IMR-90 (cell line): Measurements from ENCODE around the gene SLC66A2. TPM values are rescaled to one million over a fixed set of nuclear protein-coding genes. Genes with fewer than 3 reads are reported as not detected.
"Not testable (repeated sequence)": the region's sequence is repeated elsewhere in the genome, so short reads cannot be mapped to it uniquely, and the experiment has no call there.

ENCODE experiments used
- ATAC-seq: fragments of 200-7000 bp; cut with Tn5 transposase; 2 replicates; pipeline ENCODE4 v1.9.1; 2020; ENCODE audit warnings: low read depth, mild to moderate bottlenecking, moderate library complexity
- BruUV-seq: library from RNA; stranded (reverse); fragments of 400-500 nt; replicated peaks from 2 replicates; lab custom pipeline; 2021; lab: Mats Ljungman, UMichigan
- CTCF ChIA-PET: fragments of 300-600 bp; formaldehyde crosslinking; extraction: SDS; loops from one replicate; lab custom pipeline; 2021; ENCODE audit warnings: antibody characterized with exemption; lab: Yijun Ruan, JAX
- POLR2A ChIA-PET: fragments of 300-600 bp; sonication (Branson Sonifier 250); formaldehyde crosslinking; loops from one replicate; lab custom pipeline; 2022; ENCODE audit warnings: antibody characterized with exemption; ENCODE audit not compliant: unreplicated experiment; lab: Charles Lee
- DNase-seq: peaks from one replicate; pipeline ENCODE4 v3.0.0; 2013
- H2AFZ ChIP-seq: replicated peaks from 2 replicates; pipeline ENCODE3; 2013; ENCODE audit warnings: low read length, mild to moderate bottlenecking; ENCODE audit not compliant: poor library complexity
- H2AK5ac ChIP-seq: 2 replicates; pipeline ENCODE4 v1.6.1; 2013; ENCODE audit warnings: low read depth, low read length, inconsistent platforms
- H2AK9ac ChIP-seq: replicated peaks from 2 replicates; pipeline ENCODE3; 2013; ENCODE audit warnings: mild to moderate bottlenecking, low read depth, low read length, moderate library complexity; ENCODE audit not compliant: poor library complexity
- H2BK120ac ChIP-seq: 2 replicates; pipeline ENCODE4 v1.6.1; 2013; ENCODE audit warnings: low read depth, low read length, inconsistent platforms
- H2BK15ac ChIP-seq: 3 replicates; pipeline ENCODE4 v1.6.1; 2013; ENCODE audit warnings: low read depth, low read length, inconsistent platforms
- H2BK20ac ChIP-seq: 2 replicates; pipeline ENCODE4 v1.6.1; 2013; ENCODE audit warnings: low read depth, mild to moderate bottlenecking, inconsistent platforms, low read length, moderate library complexity
- H2BK5ac ChIP-seq: 2 replicates; pipeline ENCODE4 v1.6.1; 2013; ENCODE audit warnings: mild to moderate bottlenecking, low read depth, low read length, inconsistent platforms; ENCODE audit not compliant: poor library complexity, severe bottlenecking
- H3K14ac ChIP-seq: replicated peaks from 2 replicates; pipeline ENCODE4 v1.6.1; 2013; ENCODE audit warnings: low read depth, low read length, inconsistent platforms
- H3K18ac ChIP-seq: 2 replicates; pipeline ENCODE4 v1.6.1; 2013; ENCODE audit warnings: low read depth, low read length, control low read depth
- H3K23ac ChIP-seq: 2 replicates; pipeline ENCODE4 v1.6.1; 2013; ENCODE audit warnings: low read depth, low read length, inconsistent platforms
- H3K27ac ChIP-seq: 2 replicates; pipeline ENCODE4 v1.5.1; 2013; ENCODE audit warnings: mild to moderate bottlenecking, control low read depth, low read length; ENCODE audit not compliant: insufficient read depth
- H3K27me3 ChIP-seq: 2 replicates; pipeline ENCODE4 v1.6.1; 2013; ENCODE audit warnings: low read length; ENCODE audit not compliant: control insufficient read depth, insufficient read depth
- H3K36me3 ChIP-seq: 2 replicates; pipeline ENCODE4 v1.6.1; 2013; ENCODE audit warnings: low read length, mixed read lengths; ENCODE audit not compliant: control insufficient read depth, insufficient read depth
- H3K4ac ChIP-seq: 2 replicates; pipeline ENCODE4 v1.6.1; 2013; ENCODE audit warnings: low read depth, low read length, inconsistent platforms
- H3K4me1 ChIP-seq: 2 replicates; pipeline ENCODE4 v1.6.1; 2013; ENCODE audit warnings: low read length, mixed read lengths; ENCODE audit not compliant: control insufficient read depth, insufficient read depth
- H3K4me2 ChIP-seq: 2 replicates; pipeline ENCODE4 v1.6.1; 2013; ENCODE audit warnings: low read depth, mild to moderate bottlenecking, control low read depth, low read length, moderate library complexity
- H3K4me3 ChIP-seq: 2 replicates; pipeline ENCODE4 v1.5.1; 2013; ENCODE audit warnings: low read depth, mild to moderate bottlenecking, control low read depth, low read length, moderate library complexity; ENCODE audit not compliant: insufficient read depth
- H3K56ac ChIP-seq: 2 replicates; pipeline ENCODE4 v1.6.1; 2013; ENCODE audit warnings: low read length, inconsistent platforms; ENCODE audit not compliant: insufficient read depth; ENCODE audit errors: extremely low read depth
- H3K79me1 ChIP-seq, 2 experiments: 2 replicates each; pipeline ENCODE4 v1.6.1; 2013; ENCODE audit warnings: low read length in 2 of 2, inconsistent platforms in 1 of 2, low read depth in 1 of 2
- H3K9ac ChIP-seq: 2 replicates; pipeline ENCODE4 v1.6.1; 2013; ENCODE audit warnings: low read depth, low read length, control low read depth
- H3K9me1 ChIP-seq: 2 replicates; pipeline ENCODE4 v1.6.1; 2013; ENCODE audit warnings: low read length, inconsistent platforms; ENCODE audit not compliant: insufficient read depth
- H3K9me3 ChIP-seq: 2 replicates; pipeline ENCODE4 v1.6.1; 2013; ENCODE audit warnings: low read length; ENCODE audit not compliant: control insufficient read depth, insufficient read depth
- H4K20me1 ChIP-seq: 2 replicates; pipeline ENCODE4 v1.6.1; 2013; ENCODE audit warnings: low read length, inconsistent platforms; ENCODE audit not compliant: insufficient read depth
- H4K5ac ChIP-seq: 2 replicates; pipeline ENCODE4 v1.6.1; 2013; ENCODE audit warnings: mild to moderate bottlenecking, low read depth, low read length, control low read depth
- H4K8ac ChIP-seq, 2 experiments: 2 replicates each; pipeline ENCODE4 v1.6.1; 2013; ENCODE audit warnings: low read depth in 2 of 2, low read length in 2 of 2, control low read depth in 1 of 2, inconsistent platforms in 1 of 2
- H4K91ac ChIP-seq: 2 replicates; pipeline ENCODE4 v1.6.1; 2013; ENCODE audit warnings: low read depth, low read length, inconsistent platforms; ENCODE audit not compliant: insufficient read depth
- BHLHE40 ChIP-seq: fragments of 150-350 bp; IDR thresholded peaks from 2 replicates; pipeline ENCODE4 v1.6.1; 2016; ENCODE audit warnings: mild to moderate bottlenecking, low read depth, low read length
- CEBPB ChIP-seq: IDR thresholded peaks from 2 replicates; pipeline ENCODE4 v1.6.1; 2012; ENCODE audit warnings: low read depth, low read length, improper control_type of control experiment
- CHD1 ChIP-seq: IDR thresholded peaks from 2 replicates; pipeline ENCODE4 v1.6.1; 2012; ENCODE audit warnings: low read depth, low read length, improper control_type of control experiment
- MAFK ChIP-seq: IDR thresholded peaks from 2 replicates; pipeline ENCODE4 v1.6.1; 2012; ENCODE audit warnings: low read depth, low read length, improper control_type of control experiment
- MAZ ChIP-seq: IDR thresholded peaks from 2 replicates; pipeline ENCODE4 v1.6.1; 2012; ENCODE audit warnings: low read depth, mild to moderate bottlenecking, low read length, improper control_type of control experiment, moderate library complexity, borderline replicate concordance
- NFE2L2 ChIP-seq: fragments of 150-350 bp; IDR thresholded peaks from 2 replicates; pipeline ENCODE4 v1.6.1; 2016; ENCODE audit warnings: low read depth, mild to moderate bottlenecking, low read length
- POLR2A ChIP-seq: IDR thresholded peaks from 2 replicates; pipeline ENCODE4 v1.6.1; 2012; ENCODE audit warnings: mild to moderate bottlenecking, low read depth, low read length
- SMC3 ChIP-seq: fragments of 150-350 bp; IDR thresholded peaks from 2 replicates; pipeline ENCODE4 v1.6.1; 2016; ENCODE audit warnings: low read depth, mild to moderate bottlenecking, antibody characterized with exemption, low read length, moderate library complexity
- WGBS, 2 experiments: methylation state at CpG; one replicate each; pipeline versions ENCODE4 v1.1.5 to v1.1.7; 2013; ENCODE audit warnings: missing lambda C conversion rate in 2 of 2; ENCODE audit not compliant: insufficient read length in 1 of 2; ENCODE audit errors: extremely low coverage in 2 of 2; 5-methylcytosine and 5-hydroxymethylcytosine counted together
- dilution Hi-C: fragments of 300-500 bp; cut with HindIII; formaldehyde crosslinking; loops from one replicate; pipeline ENCODE4 v1.14.3; 2018; ENCODE audit warnings: low sequenced_read_pairs; ENCODE audit not compliant: unreplicated experiment
- in situ Hi-C: fragments of 300-500 bp; cut with MboI; formaldehyde crosslinking; loops from 3 replicates; pipeline ENCODE4 v1.14.3; 2019; ENCODE audit warnings: low sequenced_read_pairs, inconsistent platforms, mixed read lengths
- intact Hi-C: fragments of 100-400 bp; cut with micrococcal nuclease; formaldehyde crosslinking; loops from 2 replicates; pipeline ENCODE4 v1.10.0; 2022
- polyA plus RNA-seq, 3 experiments: library from polyadenylated mRNA; depleted of rRNA; stranded (reverse); fragments of >200 nt; gene quantifications; 2 replicates each; pipeline ENCODE4 v1.2.3, GENCODE V29; 2012; ENCODE audit warnings: low replicate concordance in 1 of 3
- total RNA-seq: library from RNA; depleted of rRNA; stranded (reverse); fragments of >200 nt; gene quantifications from 2 replicates; pipeline ENCODE4 v1.2.3, GENCODE V29; 2012

The SLC66A2 gene
- total and polyA plus RNA-seq, 2 of the 4 experiments (the other 2 are of a cell fraction), result 17.6 to 23.5 TPM

- H3K14ac ChIP-seq, result no peak overlapping the region
- DNase-seq (peak; percentile 29), ATAC-seq (no peak)
- H3K9me1 ChIP-seq, result no peaks in the 10 kb centered on the region
- no peak overlapping the region for H3K27ac ChIP-seq
- dilution Hi-C loops (no loop called here), intact Hi-C loops (no loop called here), in situ Hi-C loops (no loop called here)
- no peak overlapping the region for H3K4ac ChIP-seq
- no peak overlapping the region for H2AFZ ChIP-seq
- no peak overlapping the region for H3K4me2 ChIP-seq
- no peak overlapping the region for H3K56ac ChIP-seq
- peaks cover 13% of the 10 kb centered on the region for H3K9me3 ChIP-seq
- H3K4me3 ChIP-seq, result no peak overlapping the region
- no peaks in the 10 kb centered on the region for H3K36me3 ChIP-seq
- TF ChIP-seq SMC3 (no peak), POLR2A (no peak), CEBPB (no peak), MAZ (no peak), BHLHE40 (no peak), MAFK (no peak), CHD1 (no peak), NFE2L2 (no peak)
- H4K5ac ChIP-seq, result no peak overlapping the region
- H2BK5ac ChIP-seq, result no peak overlapping the region
- WGBS, 2 experiments, result 43% methylated on average over 1 of the region's 20 CpGs; no CpG with 5 or more reads in 1 of the 2 experiments
- H2AK5ac ChIP-seq, result no peak overlapping the region
- H3K9ac ChIP-seq, result no peak overlapping the region
- H3K27me3 ChIP-seq, result no peaks in the 10 kb centered on the region; the same call in 1 of the 2 replicates
- CTCF ChIA-PET, result no interaction called here
- no peak overlapping the region for H4K8ac ChIP-seq
- no peaks in the 10 kb centered on the region for H3K4me1 ChIP-seq
- H3K79me1 ChIP-seq, result no peaks in the 10 kb centered on the region
- no peak overlapping the region for H2BK120ac ChIP-seq
- H3K23ac ChIP-seq, result no peak overlapping the region
- no peak overlapping the region for H4K91ac ChIP-seq
- no peak overlapping the region for H3K18ac ChIP-seq
- H2BK20ac ChIP-seq, result no peak overlapping the region
- H4K20me1 ChIP-seq, result no peaks in the 10 kb centered on the region
- no peak overlapping the region for H2BK15ac ChIP-seq
- POLR2A ChIA-PET, result interaction anchor here (0.6 kb wide), 1 partner anchor 22 kb away, joined by 3 read pairs; no protein-coding TSS in a partner anchor
- BruUV-seq, result no TSS peak
- H2AK9ac ChIP-seq, result no peak overlapping the region
Measured at GRCh38 chr18:79866889-79867574, 84.4 kb downstream of the SLC66A2 start.

DNA sequence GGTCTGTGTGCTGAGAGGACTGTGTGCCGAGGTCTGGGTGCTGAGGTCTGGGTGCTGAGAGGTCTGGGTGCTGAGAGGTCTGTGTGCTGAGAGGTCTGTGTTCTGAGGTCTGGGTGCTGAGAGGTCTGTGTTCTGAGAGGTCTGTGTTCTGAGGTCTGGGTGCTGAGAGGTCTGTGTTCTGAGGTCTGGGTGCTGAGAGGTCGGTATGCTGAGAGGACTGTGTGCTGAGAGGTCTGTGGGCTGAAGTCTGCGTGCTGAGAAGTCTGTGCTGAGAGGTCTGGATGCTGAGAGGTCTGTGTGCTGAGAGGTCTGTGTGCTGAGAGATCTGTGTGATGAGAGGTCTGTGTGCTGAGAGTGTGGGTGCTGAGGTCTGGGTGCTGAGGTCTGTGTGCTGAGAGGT is 85.5 kb downstream of the SLC66A2 start:
- H3K4me3 ChIP-seq, result not testable (repeated sequence)

More for the DNA sequence above, 85.5 kb downstream of the SLC66A2 start:
- DNase-seq, H3K4me2 ChIP-seq, H3K9me1 ChIP-seq, H3K56ac ChIP-seq, H2BK120ac ChIP-seq, dilution Hi-C loops, H3K36me3 ChIP-seq, H2AFZ ChIP-seq, BruUV-seq, H3K27me3 ChIP-seq, H3K27ac ChIP-seq, H4K20me1 ChIP-seq, H2BK15ac ChIP-seq, H4K5ac ChIP-seq, ATAC-seq, H2BK5ac ChIP-seq, H2BK20ac ChIP-seq, H3K23ac ChIP-seq, H2AK5ac ChIP-seq, H3K14ac ChIP-seq, POLR2A ChIA-PET, H3K79me1 ChIP-seq, in situ Hi-C loops, CTCF ChIA-PET, H4K91ac ChIP-seq, H3K4me1 ChIP-seq, intact Hi-C loops, H4K8ac ChIP-seq, H3K18ac ChIP-seq, H3K4ac ChIP-seq, H2AK9ac ChIP-seq, H3K9ac ChIP-seq: not testable (repeated sequence)
- 35% methylated on average over 2 of the region's 3 CpGs; no CpG with 5 or more reads in 1 of the 2 experiments for WGBS, 2 experiments
- peaks cover 13% of the 10 kb centered on the region for H3K9me3 ChIP-seq
